Right lobe of liver (tissue), 4 donors: Measurements from ENCODE around the gene MAST3.

ENCODE experiments used
- CTCF ChIP-seq, 4 donors: fragments of 200-600 bp in 3 of 4; fragments of 450-650 bp in 1 of 4; IDR thresholded peaks; one replicate each; pipeline versions ENCODE4 v1.5.1 to v1.8.0; 2016 to 2022; ENCODE audit warnings: antibody characterized with exemption in 4 of 4, mild to moderate bottlenecking in 2 of 4
- POLR2A ChIP-seq: fragments of 450-650 bp; IDR thresholded peaks from one replicate; pipeline ENCODE4 v1.6.1; 2017; ENCODE audit warnings: antibody characterized with exemption, mild to moderate bottlenecking
- donor health status: DM: no; HTN: no; CAD: no.
- donor health status: DM: no; HTN: no; CAD: no.
- donor health status: DM: no; HTN: yes; CAD: no.

DNA sequence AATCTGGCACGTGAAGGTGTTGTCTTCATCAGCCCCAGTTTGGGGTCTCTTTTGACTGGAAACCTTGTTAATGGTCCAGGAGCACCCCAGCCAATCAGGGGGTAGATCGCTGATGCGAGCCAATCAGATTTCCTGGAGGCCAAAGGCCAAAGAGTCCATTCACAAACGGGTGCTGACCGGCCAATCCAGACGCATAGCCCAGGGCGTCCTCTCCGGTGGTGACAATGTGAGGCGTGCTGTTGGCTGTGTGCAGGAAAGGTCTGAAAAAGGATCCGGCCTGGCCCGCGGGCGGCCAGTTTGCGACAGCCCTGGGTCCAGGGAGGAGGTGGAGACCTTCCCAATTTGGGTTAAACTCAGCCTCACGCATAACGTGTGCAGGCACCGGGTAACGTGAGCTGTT, 3.1 kb downstream of the MAST3 start:
- TF ChIP-seq POLR2A (peak; percentile 26), CTCF (IDR thresholded peaks at IDR 0.05) (no peak)
